Measurements from ENCODE around the gene CCDC120. TPM values are rescaled to one million over a fixed set of nuclear protein-coding genes. Genes with fewer than 3 reads are reported as not detected.

The CCDC120 gene
- polyA plus RNA-seq, 3 donors: 0.11 to 0.89 TPM; not detected in 1

DNA sequence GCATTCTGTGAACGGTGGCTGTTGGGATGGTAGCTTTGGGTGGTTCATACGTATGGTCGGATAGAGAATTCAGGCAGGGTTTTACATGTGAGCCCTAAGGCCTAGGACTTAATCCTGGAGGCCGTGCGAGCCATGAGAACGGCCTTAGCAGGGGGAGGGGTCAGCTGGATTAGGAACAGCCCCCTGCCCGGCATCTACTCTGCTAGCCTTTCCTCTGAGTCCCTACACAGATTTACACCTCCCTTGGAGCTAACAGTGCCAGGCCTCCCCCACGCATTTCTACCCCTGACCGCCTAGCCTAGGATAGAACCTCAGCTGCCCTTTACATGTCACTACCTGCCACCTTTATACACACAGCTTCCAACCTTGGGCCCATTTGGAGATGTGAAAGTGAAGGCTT is 7.9 kb downstream of the CCDC120 start:
- H3K27ac Mint-ChIP-seq: peak overlapping the region in 1 of 7 donors; percentile 63

GRCh38 chrX:49067285-49068120 is 8.7 kb downstream of the CCDC120 start:
- Histone ChIP-seq H3K4me2 (replicated peaks; ENCODE audit: extremely low read depth, low read length, poor library complexity, severe bottlenecking) (no peak overlapping the region), H3K27me3 (ENCODE audit: control insufficient read depth in 2 of 2, insufficient read depth in 2 of 2, low read length in 2 of 2) (no peaks in the 10 kb centered on the region), H3K36me3 (replicated peaks in 1 of 2; ENCODE audit: control insufficient read depth in 1 of 2, insufficient read depth in 2 of 2, low read length in 2 of 2) (no peaks in the 10 kb centered on the region), H3K27ac (ENCODE audit: low read depth in 1 of 2, low read length in 2 of 2) (no peak overlapping the region), H3K9ac (ENCODE audit: insufficient read depth, low read length, poor library complexity, severe bottlenecking) (no peak overlapping the region), H3K79me2 (ENCODE audit: insufficient read depth, low read length) (no peaks in the 10 kb centered on the region), H4K20me1 (ENCODE audit: insufficient read depth, low read length) (no peaks in the 10 kb centered on the region), H2AFZ (ENCODE audit: insufficient read depth, low read depth, low read length, poor library complexity, severe bottlenecking) (no peak overlapping the region), H3K4me1 (ENCODE audit: control insufficient read depth in 1 of 2, insufficient read depth in 2 of 2, low read length in 2 of 2) (peaks cover 0 to 5% of the 10 kb centered on the region in 2 donors), H3K9me3 (replicated peaks in 1 of 2; ENCODE audit: control insufficient read depth in 1 of 2, insufficient read depth in 1 of 2, low read length in 2 of 2) (no peaks in the 10 kb centered on the region), H3K4me3 (replicated peaks in 1 of 3; ENCODE audit: low read depth in 2 of 3, low read length in 3 of 3) (no peak overlapping the region)
- H3K4me1 Mint-ChIP-seq: no peaks in the 10 kb centered on the region
- no peak for TF ChIP-seq CTCF (IDR thresholded peaks at IDR 0.05)
- H3K4me3 Mint-ChIP-seq: no peak overlapping the region
- H3K9me3 Mint-ChIP-seq: peaks cover 0 to 6% (median 2%) of the 10 kb centered on the region in 7 donors
- no peak for DNase-seq
- no peaks in the 10 kb centered on the region for H3K36me3 Mint-ChIP-seq
- peak overlapping the region in 2 of 7 donors; percentile 18 to 41 for H3K27ac Mint-ChIP-seq
- intact Hi-C loops (cut with micrococcal nuclease): no loop called here
- H3K27me3 Mint-ChIP-seq (ENCODE audit: low read depth in 3 of 3): peaks cover 2% of the 10 kb centered on the region in 3 donors
- 94% methylated on average over 9 of the region's 41 CpGs for WGBS (ENCODE audit: insufficient coverage)

More for the DNA sequence above, 7.9 kb downstream of the CCDC120 start:
- H3K27ac ChIP-seq (ENCODE audit: low read depth in 1 of 2, low read length in 2 of 2): no peak overlapping the region
- no peaks in the 10 kb centered on the region for H3K4me1 Mint-ChIP-seq
- DNase-seq: no peak
- no peak overlapping the region for H3K4me3 Mint-ChIP-seq
- no peaks in the 10 kb centered on the region for H3K36me3 Mint-ChIP-seq
- H3K27me3 Mint-ChIP-seq (ENCODE audit: low read depth in 3 of 3): peaks cover 0 to 2% (median 2%) of the 10 kb centered on the region in 3 donors
- H3K27me3 ChIP-seq (ENCODE audit: control insufficient read depth in 2 of 2, insufficient read depth in 2 of 2, low read length in 2 of 2): no peaks in the 10 kb centered on the region
- no peak overlapping the region for H2AFZ ChIP-seq (ENCODE audit: insufficient read depth, low read depth, low read length, poor library complexity, severe bottlenecking)
- H3K4me3 ChIP-seq (replicated peaks in 1 of 3; ENCODE audit: low read depth in 2 of 3, low read length in 3 of 3): no peak overlapping the region
- no CpG with 5 or more reads among the region's 9 CpGs for WGBS (ENCODE audit: insufficient coverage)
- intact Hi-C loops (cut with micrococcal nuclease): no loop called here
- peaks cover 0 to 6% (median 1%) of the 10 kb centered on the region in 7 donors for H3K9me3 Mint-ChIP-seq
- H4K20me1 ChIP-seq (ENCODE audit: insufficient read depth, low read length): no peaks in the 10 kb centered on the region
- peaks cover 0 to 5% of the 10 kb centered on the region in 2 donors for H3K4me1 ChIP-seq (ENCODE audit: control insufficient read depth in 1 of 2, insufficient read depth in 2 of 2, low read length in 2 of 2)
- TF ChIP-seq CTCF (IDR thresholded peaks at IDR 0.05): no peak
- H3K9ac ChIP-seq (ENCODE audit: insufficient read depth, low read length, poor library complexity, severe bottlenecking): no peak overlapping the region
- no peak overlapping the region for H3K4me2 ChIP-seq (replicated peaks; ENCODE audit: extremely low read depth, low read length, poor library complexity, severe bottlenecking)
- H3K9me3 ChIP-seq (replicated peaks in 1 of 2; ENCODE audit: control insufficient read depth in 1 of 2, insufficient read depth in 1 of 2, low read length in 2 of 2): no peaks in the 10 kb centered on the region
- H3K36me3 ChIP-seq (replicated peaks in 1 of 2; ENCODE audit: control insufficient read depth in 1 of 2, insufficient read depth in 2 of 2, low read length in 2 of 2): no peaks in the 10 kb centered on the region
- H3K79me2 ChIP-seq (ENCODE audit: insufficient read depth, low read length): no peaks in the 10 kb centered on the region

All from CD14-positive monocyte (primary cell).